NCI-H82 treated with DMSO at 0.1 percent for 48 hours (cell line): Measurements from ENCODE around the gene PDE4B.

Source experiments
- DNase-seq: peaks from one replicate; lab custom pipeline; 2025; ENCODE audit not compliant: unreplicated experiment; lab: John Stamatoyannopoulos, UW

The PDE4B gene

GRCh38 chr1:66172272-66172671 is 379.6 kb downstream of the PDE4B start:
- no peak for DNase-seq

- DNase-seq: no peak
Measured at GRCh38 chr1:66175098-66175497, 382.4 kb downstream of the PDE4B start.

- DNase-seq: no peak
Measured at GRCh38 chr1:66175581-66175980, 382.9 kb downstream of the PDE4B start.

- DNase-seq: no peak
Measured at GRCh38 chr1:66176012-66176715, 383.5 kb downstream of the PDE4B start.

- no peak for DNase-seq
Measured at GRCh38 chr1:66176832-66177231, 384.1 kb downstream of the PDE4B start.

- DNase-seq: no peak
Measured at GRCh38 chr1:66177510-66177909, 384.8 kb downstream of the PDE4B start.

- no peak for DNase-seq
Measured at GRCh38 chr1:66182026-66182425, 389.3 kb downstream of the PDE4B start.

- DNase-seq: no peak
Measured at GRCh38 chr1:66182551-66183178, 390.0 kb downstream of the PDE4B start.

- no peak for DNase-seq
Measured at GRCh38 chr1:66183400-66183799, 390.7 kb downstream of the PDE4B start.

- no peak for DNase-seq
Measured at GRCh38 chr1:66197120-66197519, 404.4 kb downstream of the PDE4B start.

- no peak for DNase-seq
Measured at GRCh38 chr1:66197785-66198184, 405.1 kb downstream of the PDE4B start.

GRCh38 chr1:66206563-66207144 is 414.0 kb downstream of the PDE4B start:
- DNase-seq: no peak

- DNase-seq: no peak
Measured at GRCh38 chr1:66207484-66207883, 414.8 kb downstream of the PDE4B start.

- DNase-seq: no peak
Measured at GRCh38 chr1:66208632-66209031, 415.9 kb downstream of the PDE4B start.

GRCh38 chr1:66210635-66211244 is 418.0 kb downstream of the PDE4B start:
- DNase-seq: no peak

- no peak for DNase-seq
Measured at GRCh38 chr1:66211521-66211920, 418.8 kb downstream of the PDE4B start.

GRCh38 chr1:66213491-66213890 is 420.8 kb downstream of the PDE4B start:
- no peak for DNase-seq

- no peak for DNase-seq
Measured at GRCh38 chr1:66214901-66215300, 422.2 kb downstream of the PDE4B start.

GRCh38 chr1:66217021-66217420 is 424.3 kb downstream of the PDE4B start:
- no peak for DNase-seq

- DNase-seq: no peak
Measured at GRCh38 chr1:66217561-66217960, 424.9 kb downstream of the PDE4B start.

GRCh38 chr1:66220477-66220876 is 427.8 kb downstream of the PDE4B start:
- DNase-seq: no peak

- no peak for DNase-seq
Measured at GRCh38 chr1:66223681-66224080, 431.0 kb downstream of the PDE4B start.
